ENCODE measurements around the gene GNAL.

Gene GNAL

GRCh38 chr18:11775436-11776174 is 86.5 kb downstream of the GNAL start:
- no peak for DNase-seq

- no peak for DNase-seq
These were observed 91.0 kb downstream of the GNAL start for GRCh38 chr18:11780042-11780441.

GRCh38 chr18:11783716-11784331 is 94.8 kb downstream of the GNAL start:
- DNase-seq, result no peak

- no peak for DNase-seq
These were observed 95.7 kb downstream of the GNAL start for GRCh38 chr18:11784674-11785304.

GRCh38 chr18:11785444-11786055 is 96.5 kb downstream of the GNAL start:
- no peak for DNase-seq

- DNase-seq, result no peak
These were observed 100.8 kb downstream of the GNAL start for GRCh38 chr18:11789716-11790510.

- DNase-seq, result no peak
These were observed 102.1 kb downstream of the GNAL start for GRCh38 chr18:11791131-11791530.

- no peak for DNase-seq
These were observed 103.6 kb downstream of the GNAL start for GRCh38 chr18:11792632-11793031.

- no peak for DNase-seq
These were observed 105.1 kb downstream of the GNAL start for GRCh38 chr18:11794195-11794594.

- DNase-seq, result no peak
These were observed 106.9 kb downstream of the GNAL start for GRCh38 chr18:11795916-11796315.

- DNase-seq, result no peak
These were observed 109.2 kb downstream of the GNAL start for GRCh38 chr18:11798271-11798670.

- no peak for DNase-seq
These were observed 110.0 kb downstream of the GNAL start for GRCh38 chr18:11799066-11799465.

- DNase-seq, result no peak
These were observed 111.7 kb downstream of the GNAL start for GRCh38 chr18:11800566-11801334.

GRCh38 chr18:11801573-11801972 is 112.5 kb downstream of the GNAL start:
- DNase-seq, result no peak

- DNase-seq, result no peak
These were observed 113.1 kb downstream of the GNAL start for GRCh38 chr18:11802158-11802557.

- DNase-seq, result no peak
These were observed 113.5 kb downstream of the GNAL start for GRCh38 chr18:11802586-11802985.

GRCh38 chr18:11807233-11807632 is 118.2 kb downstream of the GNAL start:
- DNase-seq, result no peak

GRCh38 chr18:11808001-11808855 is 119.2 kb downstream of the GNAL start:
- DNase-seq, result no peak

- no peak for DNase-seq
These were observed 120.8 kb downstream of the GNAL start for GRCh38 chr18:11809895-11810294.

- no peak for DNase-seq
These were observed 121.3 kb downstream of the GNAL start for GRCh38 chr18:11810379-11810778.

GRCh38 chr18:11811009-11811408 is 121.9 kb downstream of the GNAL start:
- DNase-seq, result no peak

All from COR-L47 (cell line).